Body of pancreas (tissue), 4 donors: ENCODE results near the gene ADAMTS7. TPM values are rescaled to one million over a fixed set of nuclear protein-coding genes. Genes with fewer than 3 reads are reported as not detected.
"Not testable (repeated sequence)": the region's sequence is repeated elsewhere in the genome, so short reads cannot be mapped to it uniquely, and the experiment has no call there.

Experiments used
- ATAC-seq: fragments of 150-250 bp; one replicate; pipeline ENCODE4 v1.9.1; 2016
- DNase-seq, 4 donors: peaks; one replicate each; pipeline ENCODE4 v3.0.0-alpha.2; 2019
- H3K27ac ChIP-seq, 4 donors: fragments of 200-600 bp; sonication (generic); 1 replicate in 3 of 4; 2 replicates in 1 of 4; pipeline versions ENCODE4 v1.5.1 to v1.6.1; 2016 to 2019; ENCODE audit warnings: mild to moderate bottlenecking in 1 of 4, mixed read lengths in 1 of 4, moderate library complexity in 1 of 4
- H3K27me3 ChIP-seq, 2 donors: fragments of 200-600 bp; sonication (generic); one replicate each; pipeline ENCODE4 v1.6.0; 2016; ENCODE audit warnings: mild to moderate bottlenecking in 1 of 2
- H3K36me3 ChIP-seq, 2 donors: fragments of 200-600 bp; sonication (generic); replicated peaks in 1 of 2; 2 replicates each; pipeline ENCODE4 v1.5.1; 2016; ENCODE audit warnings: low read depth in 2 of 2; ENCODE audit not compliant: insufficient read depth in 1 of 2
- H3K4me1 ChIP-seq: fragments of 200-600 bp; sonication (generic); one replicate; pipeline ENCODE4 v1.6.0; 2016
- H3K4me3 ChIP-seq, 2 donors: fragments of 200-600 bp; sonication (generic); 1 replicate in 1 of 2; 2 replicates in 1 of 2; pipeline ENCODE4 v1.5.1; 2016 to 2019
- H3K9me3 ChIP-seq, 3 donors: fragments of 200-600 bp; sonication (generic); 1 replicate in 2 of 3; 2 replicates in 1 of 3; pipeline ENCODE4 v1.5.1; 2016
- POLR2A ChIP-seq, 3 donors: fragments of 450-650 bp; IDR thresholded peaks; one replicate each; pipeline ENCODE4 v1.6.1; 2016; ENCODE audit warnings: antibody characterized with exemption in 3 of 3, mild to moderate bottlenecking in 2 of 3
- WGBS, 2 donors: methylation state at CpG; one replicate each; pipeline ENCODE4 v1.1.5; 2017; 5-methylcytosine and 5-hydroxymethylcytosine counted together
- intact Hi-C: fragments of 100-400 bp; cut with DNase I; formaldehyde crosslinking; loops from one replicate; pipeline ENCODE4 v1.15.1; 2023
- total RNA-seq, 2 donors: library from RNA; depleted of rRNA; stranded (reverse); fragments of >200 nt; gene quantifications; one replicate each; pipeline ENCODE4 v1.1.0, GENCODE V29; 2016
- TF ChIP-seq, protein P1 (sequence below), 7 experiments: fragments of 450-650 bp in 4 of 7; fragments of 200-600 bp in 3 of 7; sonication (generic) in 3 of 7; IDR thresholded peaks; one replicate each; pipeline ENCODE4 v1.5.1; 2016 to 2019; ENCODE audit warnings: antibody characterized with exemption in 7 of 7

The ADAMTS7 gene
- total RNA-seq, 2 donors from 2014 or later, result 0.33 to 2.1 TPM

DNA sequence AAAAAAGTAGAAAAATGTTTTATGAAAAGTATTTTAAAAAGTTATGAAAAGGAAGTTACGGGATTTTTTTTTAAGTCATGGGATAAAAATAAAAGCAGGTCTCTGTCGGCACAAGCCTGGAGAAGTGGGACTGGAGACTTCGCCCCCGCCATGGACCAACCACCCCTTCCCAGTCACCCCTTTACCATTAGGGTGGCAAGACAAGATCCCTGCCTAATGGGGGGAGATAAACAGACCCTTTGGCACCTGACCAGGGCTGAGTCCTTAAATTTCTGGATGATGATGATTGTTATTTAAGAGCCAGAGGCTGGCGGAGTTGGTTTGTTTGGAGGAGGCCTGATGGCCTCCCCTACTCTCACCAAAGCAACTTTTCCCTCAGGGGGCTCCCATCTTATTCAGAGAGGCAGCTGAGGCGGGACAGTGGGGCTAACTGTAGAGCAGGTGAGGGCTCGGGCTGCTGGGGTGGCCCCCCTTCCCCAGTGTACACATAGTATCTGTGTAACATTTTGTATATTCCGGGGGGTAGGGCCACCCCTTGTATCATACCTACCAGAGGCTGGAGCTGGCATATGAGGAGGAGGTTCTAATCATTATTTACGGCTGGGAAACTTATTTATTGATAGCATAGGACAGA, 74.0 kb downstream of the ADAMTS7 start:
- intact Hi-C loops, result no loop called here
- Histone ChIP-seq H3K4me3 (no peak overlapping the region), H3K36me3 (no peaks in the 10 kb centered on the region), H3K4me1 (no peaks in the 10 kb centered on the region), H3K27ac (no peak overlapping the region), H3K9me3 (no peaks in the 10 kb centered on the region), H3K27me3 (no peaks in the 10 kb centered on the region)
- 71 to 80% methylated on average over 8 to 9 of the region's 9 CpGs for WGBS, 2 donors
- no peak for TF ChIP-seq POLR2A (IDR thresholded peaks at IDR 0.05)
- TF ChIP-seq, protein P1, sequence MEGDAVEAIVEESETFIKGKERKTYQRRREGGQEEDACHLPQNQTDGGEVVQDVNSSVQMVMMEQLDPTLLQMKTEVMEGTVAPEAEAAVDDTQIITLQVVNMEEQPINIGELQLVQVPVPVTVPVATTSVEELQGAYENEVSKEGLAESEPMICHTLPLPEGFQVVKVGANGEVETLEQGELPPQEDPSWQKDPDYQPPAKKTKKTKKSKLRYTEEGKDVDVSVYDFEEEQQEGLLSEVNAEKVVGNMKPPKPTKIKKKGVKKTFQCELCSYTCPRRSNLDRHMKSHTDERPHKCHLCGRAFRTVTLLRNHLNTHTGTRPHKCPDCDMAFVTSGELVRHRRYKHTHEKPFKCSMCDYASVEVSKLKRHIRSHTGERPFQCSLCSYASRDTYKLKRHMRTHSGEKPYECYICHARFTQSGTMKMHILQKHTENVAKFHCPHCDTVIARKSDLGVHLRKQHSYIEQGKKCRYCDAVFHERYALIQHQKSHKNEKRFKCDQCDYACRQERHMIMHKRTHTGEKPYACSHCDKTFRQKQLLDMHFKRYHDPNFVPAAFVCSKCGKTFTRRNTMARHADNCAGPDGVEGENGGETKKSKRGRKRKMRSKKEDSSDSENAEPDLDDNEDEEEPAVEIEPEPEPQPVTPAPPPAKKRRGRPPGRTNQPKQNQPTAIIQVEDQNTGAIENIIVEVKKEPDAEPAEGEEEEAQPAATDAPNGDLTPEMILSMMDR (IDR thresholded peaks at IDR 0.05), result no peak
- DNase-seq (no peak), ATAC-seq (no peak)

DNA sequence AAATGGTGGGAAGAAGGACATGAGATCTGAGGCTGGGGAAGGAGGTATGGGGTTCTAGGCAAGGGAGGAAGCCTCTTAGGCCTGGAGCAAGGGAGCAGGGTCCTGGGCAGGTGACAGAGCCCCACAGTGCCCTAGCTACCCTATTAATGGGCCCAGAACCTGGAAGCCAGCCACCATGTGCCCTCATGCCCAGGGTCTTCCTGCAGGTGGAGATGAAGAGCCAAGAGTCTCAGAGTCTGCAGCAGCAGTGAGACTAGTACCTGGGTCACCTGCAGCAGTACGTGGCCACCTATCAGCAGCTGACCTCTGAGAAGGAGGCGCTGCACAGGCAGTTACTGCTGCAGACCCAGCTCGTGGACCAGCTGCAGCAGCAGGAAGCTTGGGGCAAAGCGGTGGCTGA, 75.0 kb downstream of the ADAMTS7 start:
- 53 to 57% methylated on average over 4 of the region's 4 CpGs for WGBS, 2 donors
- H3K4me3 ChIP-seq, H3K9me3 ChIP-seq, intact Hi-C loops, DNase-seq, H3K27ac ChIP-seq, H3K27me3 ChIP-seq, ATAC-seq, H3K36me3 ChIP-seq, H3K4me1 ChIP-seq: not testable (repeated sequence)

DNA sequence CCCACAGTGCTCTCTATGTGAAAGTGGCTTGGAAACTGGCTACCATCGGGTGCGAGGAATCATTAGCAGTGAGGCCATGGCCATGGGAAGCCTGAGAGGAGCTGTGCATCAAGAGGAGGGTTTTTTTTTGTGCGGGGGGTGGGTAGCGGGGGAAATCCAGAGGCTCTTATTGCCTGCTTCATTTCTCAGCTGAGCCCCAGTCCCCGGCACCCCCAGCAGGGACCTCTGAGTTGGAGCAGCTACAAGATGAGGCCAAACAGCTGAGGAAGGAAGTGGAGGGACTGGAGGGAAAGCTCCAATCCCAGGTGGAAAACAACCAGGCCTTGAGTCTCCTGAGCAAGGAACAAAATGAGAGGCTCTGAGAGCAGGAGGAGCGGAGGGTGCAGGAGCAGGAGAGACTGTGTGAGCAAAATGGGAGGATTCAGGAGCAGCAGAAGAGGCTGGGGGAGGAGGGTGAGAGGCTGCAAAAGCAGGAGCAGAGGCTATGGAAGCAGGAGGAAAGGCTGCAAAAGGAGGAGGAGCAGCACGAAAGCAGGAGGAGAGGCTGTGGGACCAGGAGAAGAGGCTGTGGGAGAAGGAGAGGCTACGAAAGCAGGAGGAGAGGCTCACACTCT, 76.7 kb downstream of the ADAMTS7 start:
- intact Hi-C loops, result no loop called here
- DNase-seq (no peak), ATAC-seq (no peak)
- H3K27ac ChIP-seq, result no peak overlapping the region
- H3K27me3 ChIP-seq, result no peaks in the 10 kb centered on the region
- H3K9me3 ChIP-seq, result no peaks in the 10 kb centered on the region
- H3K4me3 ChIP-seq, result no peak overlapping the region
- WGBS, 2 donors, result 75 to 86% methylated on average over 8 of the region's 8 CpGs
- no peaks in the 10 kb centered on the region for H3K36me3 ChIP-seq
- no peaks in the 10 kb centered on the region for H3K4me1 ChIP-seq
- TF ChIP-seq, protein P1 (IDR thresholded peaks at IDR 0.05), result no peak
- TF ChIP-seq POLR2A (IDR thresholded peaks at IDR 0.05), result no peak

DNA sequence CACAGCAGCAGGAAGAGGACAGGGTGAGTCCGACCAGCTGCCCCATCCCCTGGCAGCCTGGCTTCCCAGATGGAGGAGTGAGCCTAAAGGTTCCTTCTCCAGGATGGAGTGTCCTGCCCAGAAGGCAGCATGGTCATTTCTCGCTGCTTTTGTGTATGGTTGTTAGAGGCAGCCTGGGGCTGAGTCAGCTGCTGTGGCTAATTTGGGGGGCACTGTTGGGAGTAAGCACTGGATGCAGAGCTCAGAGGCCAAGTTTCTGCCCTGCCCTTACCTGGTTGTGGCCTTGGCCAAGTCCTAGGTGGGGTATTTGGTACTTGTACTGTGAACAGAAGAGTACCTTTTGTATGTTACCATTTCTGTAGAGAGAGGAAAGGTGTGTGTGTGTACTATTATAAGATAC, 78.6 kb downstream of the ADAMTS7 start:
- Histone ChIP-seq H3K27me3 (no peaks in the 10 kb centered on the region), H3K36me3 (no peaks in the 10 kb centered on the region), H3K27ac (no peak overlapping the region), H3K4me3 (no peak overlapping the region), H3K9me3 (no peaks in the 10 kb centered on the region), H3K4me1 (no peaks in the 10 kb centered on the region)
- 47 to 56% methylated on average over 2 of the region's 2 CpGs for WGBS, 2 donors
- no peak for TF ChIP-seq POLR2A (IDR thresholded peaks at IDR 0.05)
- TF ChIP-seq, protein P1 (IDR thresholded peaks at IDR 0.05), result no peak
- no peak for ATAC-seq
- DNase-seq, result no peak
- intact Hi-C loops, result no loop called here

DNA sequence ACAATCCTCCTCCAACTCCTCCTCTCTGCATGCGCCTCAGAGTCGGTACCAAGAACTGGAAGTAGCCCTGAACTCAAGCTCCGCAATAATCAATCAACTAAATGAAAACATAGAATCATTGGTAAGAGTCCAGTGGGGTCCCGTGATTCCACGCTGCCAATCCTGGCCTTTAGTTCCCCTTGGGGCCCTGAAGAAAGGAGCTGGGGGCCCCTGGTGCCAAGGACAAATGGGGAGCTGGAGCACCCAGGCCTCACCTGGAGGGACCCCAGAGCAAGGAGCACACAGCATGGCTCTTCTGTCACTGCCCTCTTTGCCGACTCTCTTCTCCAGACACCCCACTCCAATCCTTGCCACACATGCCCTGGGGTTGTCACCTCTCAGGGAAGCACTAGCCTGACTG, 80.3 kb downstream of the ADAMTS7 start:
- DNase-seq (no peak), ATAC-seq (no peak)
- no peaks in the 10 kb centered on the region for H3K9me3 ChIP-seq
- H3K27ac ChIP-seq, result no peak overlapping the region
- no peak for TF ChIP-seq POLR2A (IDR thresholded peaks at IDR 0.05)
- TF ChIP-seq, protein P1 (IDR thresholded peaks at IDR 0.05), result no peak
- intact Hi-C loops, result no loop called here
- H3K27me3 ChIP-seq, result no peaks in the 10 kb centered on the region
- no peak overlapping the region for H3K4me3 ChIP-seq
- H3K4me1 ChIP-seq, result no peaks in the 10 kb centered on the region
- WGBS, 2 donors, result 80 to 87% methylated on average over 6 of the region's 6 CpGs
- no peaks in the 10 kb centered on the region for H3K36me3 ChIP-seq

DNA sequence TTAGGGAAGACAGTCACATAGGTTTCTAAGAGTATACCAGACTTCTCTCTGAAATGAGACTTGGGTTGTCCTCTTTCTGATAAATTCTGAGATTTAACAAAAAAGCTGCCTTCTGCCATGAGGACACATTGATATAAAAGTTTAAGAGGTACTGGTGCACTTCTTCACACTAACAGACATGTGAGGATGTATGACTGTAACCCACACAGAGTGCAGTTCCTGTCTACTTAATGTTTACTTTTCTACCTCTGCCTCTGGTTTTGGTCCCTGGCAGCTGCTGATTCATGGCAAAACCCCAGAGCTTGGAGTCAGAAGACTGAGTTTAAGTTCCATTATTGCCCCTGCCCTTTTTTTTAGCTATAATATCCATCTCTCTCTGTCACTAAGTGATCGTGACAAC, 82.8 kb downstream of the ADAMTS7 start:
- H3K9me3 ChIP-seq, ATAC-seq, DNase-seq, intact Hi-C loops, H3K4me1 ChIP-seq, H3K4me3 ChIP-seq, H3K27me3 ChIP-seq, H3K36me3 ChIP-seq, H3K27ac ChIP-seq: not testable (repeated sequence)
- 26 to 29% methylated on average over 1 of the region's 1 CpG for WGBS, 2 donors
